Large intestine (tissue), 3 donors: Measurements from ENCODE around the gene EID1. TPM values are rescaled to one million over a fixed set of nuclear protein-coding genes. Genes with fewer than 3 reads are reported as not detected.
"Not testable (repeated sequence)": the region's sequence is repeated elsewhere in the genome, so short reads cannot be mapped to it uniquely, and the experiment has no call there.

Experiments
- DNase-seq, 2 donors: peaks; one replicate each; pipeline versions ENCODE4 v3.0.0 to v3.0.0-alpha.2; 2013
- H3K27ac ChIP-seq: one replicate; pipeline ENCODE4 v1.5.1; 2013; ENCODE audit warnings: low read length
- H3K27me3 ChIP-seq: 2 replicates; pipeline ENCODE4 v1.6.1; 2013; ENCODE audit warnings: low read length; ENCODE audit not compliant: control insufficient read depth, insufficient read depth
- H3K36me3 ChIP-seq: 2 replicates; pipeline ENCODE4 v1.6.1; 2013; ENCODE audit warnings: low read length; ENCODE audit not compliant: control insufficient read depth, insufficient read depth
- H3K4me1 ChIP-seq: one replicate; pipeline ENCODE4 v1.6.1; 2013; ENCODE audit warnings: low read length; ENCODE audit not compliant: control insufficient read depth, insufficient read depth
- H3K4me3 ChIP-seq: one replicate; pipeline ENCODE4 v1.5.1; 2013; ENCODE audit warnings: low read length
- H3K9me3 ChIP-seq: one replicate; pipeline ENCODE4 v1.6.1; 2013; ENCODE audit warnings: mild to moderate bottlenecking, low read depth, low read length, moderate library complexity; ENCODE audit not compliant: control insufficient read depth
- WGBS: methylation state at CpG from one replicate; pipeline ENCODE4 v1.1.5; 2013; ENCODE audit warnings: low lambda C conversion rate; ENCODE audit not compliant: insufficient coverage; 5-methylcytosine and 5-hydroxymethylcytosine counted together
- polyA plus RNA-seq: library from polyadenylated mRNA; unstranded; fragments of 120-200 nt; gene quantifications from one replicate; pipeline ENCODE4 v1.2.1, GENCODE V29; 2013

EID1 gene
- polyA plus RNA-seq, 1 donor, result 164 TPM

- Histone ChIP-seq H3K4me1 (peaks cover 4% of the 10 kb centered on the region), H3K27me3 (no peaks in the 10 kb centered on the region), H3K36me3 (no peaks in the 10 kb centered on the region), H3K27ac (no peak overlapping the region), H3K4me3 (no peak overlapping the region), H3K9me3 (no peaks in the 10 kb centered on the region)
- no peak for DNase-seq
Observed at GRCh38 chr15:48851956-48852355, 26.0 kb upstream of the EID1 start.

- H3K4me1 ChIP-seq, DNase-seq, H3K4me3 ChIP-seq, H3K36me3 ChIP-seq, H3K27ac ChIP-seq, H3K27me3 ChIP-seq, H3K9me3 ChIP-seq: not testable (repeated sequence)
- WGBS, result no CpG with 5 or more reads among the region's 3 CpGs
Observed at GRCh38 chr15:48854434-48854833, 23.5 kb upstream of the EID1 start.

- Histone ChIP-seq H3K9me3 (no peaks in the 10 kb centered on the region), H3K27ac (no peak overlapping the region), H3K4me1 (peaks cover 4% of the 10 kb centered on the region), H3K27me3 (no peaks in the 10 kb centered on the region), H3K4me3 (no peak overlapping the region), H3K36me3 (no peaks in the 10 kb centered on the region)
- DNase-seq, result peak; percentile 31 to 70
- WGBS, result no CpG with 5 or more reads among the region's 6 CpGs
Observed at GRCh38 chr15:48855501-48856440, 22.2 kb upstream of the EID1 start.

- no peak overlapping the region for H3K27ac ChIP-seq
- no CpG with 5 or more reads among the region's 2 CpGs for WGBS
Observed at GRCh38 chr15:48856942-48857341, 21.0 kb upstream of the EID1 start.

GRCh38 chr15:48858401-48858800 is 19.5 kb upstream of the EID1 start:
- H3K4me1 ChIP-seq, result peaks cover 4% of the 10 kb centered on the region
- H3K4me3 ChIP-seq, result no peak overlapping the region
- no peaks in the 10 kb centered on the region for H3K36me3 ChIP-seq
- whole genome bisulfite sequencing, result no CpG with 5 or more reads among the region's 2 CpGs
- no peaks in the 10 kb centered on the region for H3K27me3 ChIP-seq
- no peak for DNase-seq
- no peaks in the 10 kb centered on the region for H3K9me3 ChIP-seq
- no peak overlapping the region for H3K27ac ChIP-seq

More at GRCh38 chr15:48856942-48857341, 21.0 kb upstream of the EID1 start:
- no peaks in the 10 kb centered on the region for H3K27me3 ChIP-seq
- no peak for DNase-seq
- peaks cover 4% of the 10 kb centered on the region for H3K4me1 ChIP-seq
- H3K4me3 ChIP-seq, result no peak overlapping the region
- no peaks in the 10 kb centered on the region for H3K9me3 ChIP-seq
- H3K36me3 ChIP-seq, result no peaks in the 10 kb centered on the region

- DNase-seq, result no peak
- no peak overlapping the region for H3K27ac ChIP-seq
- H3K9me3 ChIP-seq, result no peaks in the 10 kb centered on the region
- H3K36me3 ChIP-seq, result no peaks in the 10 kb centered on the region
- no peak overlapping the region for H3K4me3 ChIP-seq
- H3K4me1 ChIP-seq, result peaks cover 4% of the 10 kb centered on the region
- 100% methylated on average over 1 of the region's 2 CpGs for WGBS
- no peaks in the 10 kb centered on the region for H3K27me3 ChIP-seq
Observed at GRCh38 chr15:48859426-48859825, 18.5 kb upstream of the EID1 start.

- WGBS, result no CpG with 5 or more reads among the region's 1 CpG
- DNase-seq, result peak; percentile 35 to 36
- Histone ChIP-seq H3K36me3 (no peaks in the 10 kb centered on the region), H3K4me3 (no peak overlapping the region), H3K27ac (no peak overlapping the region), H3K27me3 (no peaks in the 10 kb centered on the region), H3K9me3 (no peaks in the 10 kb centered on the region), H3K4me1 (peaks cover 8% of the 10 kb centered on the region)
Observed at GRCh38 chr15:48861813-48862431, 16.0 kb upstream of the EID1 start.

- no peak for DNase-seq
- no CpG with 5 or more reads among the region's 1 CpG for WGBS
- Histone ChIP-seq H3K36me3 (no peaks in the 10 kb centered on the region), H3K4me3 (no peak overlapping the region), H3K27me3 (no peaks in the 10 kb centered on the region), H3K27ac (no peak overlapping the region), H3K9me3 (no peaks in the 10 kb centered on the region), H3K4me1 (peaks cover 8% of the 10 kb centered on the region)
Observed at GRCh38 chr15:48862705-48863104, 15.2 kb upstream of the EID1 start.

GRCh38 chr15:48865370-48866079 is 12.4 kb upstream of the EID1 start:
- peak; percentile 37 to 61 for DNase-seq
- H3K27me3 ChIP-seq, result no peaks in the 10 kb centered on the region
- peak overlapping the region; percentile 68 for H3K27ac ChIP-seq
- no CpG with 5 or more reads among the region's 3 CpGs for WGBS
- no peaks in the 10 kb centered on the region for H3K9me3 ChIP-seq
- peaks cover 8% of the 10 kb centered on the region for H3K4me1 ChIP-seq
- H3K4me3 ChIP-seq, result no peak overlapping the region
- no peaks in the 10 kb centered on the region for H3K36me3 ChIP-seq

GRCh38 chr15:48866141-48866563 is 11.8 kb upstream of the EID1 start:
- WGBS, result 67% methylated on average over 2 of the region's 2 CpGs
- no peaks in the 10 kb centered on the region for H3K9me3 ChIP-seq
- no peak overlapping the region for H3K4me3 ChIP-seq
- H3K27me3 ChIP-seq, result peaks cover under 1% of the 10 kb centered on the region
- H3K27ac ChIP-seq, result no peak overlapping the region
- DNase-seq, result no peak
- no peaks in the 10 kb centered on the region for H3K36me3 ChIP-seq
- H3K4me1 ChIP-seq, result peaks cover 8% of the 10 kb centered on the region
